OCI-LY7 (cell line): ENCODE data around the gene FCHSD2. TPM values are rescaled to one million over a fixed set of nuclear protein-coding genes. Genes with fewer than 3 reads are reported as not detected.

Experiments
- BruUV-seq: library from RNA; stranded (reverse); fragments of 400-500 nt; replicated peaks from 2 replicates; lab custom pipeline; 2021; lab: Mats Ljungman, UMichigan
- CTCF ChIA-PET: fragments of 300-600 bp; sonication (Branson Sonifier 250); formaldehyde crosslinking; loops from one replicate; lab custom pipeline; 2022; ENCODE audit warnings: antibody characterized with exemption; ENCODE audit not compliant: unreplicated experiment; lab: Charles Lee
- POLR2A ChIA-PET: fragments of 300-600 bp; sonication (Branson Sonifier 250); formaldehyde crosslinking; loops from one replicate; lab custom pipeline; 2022; ENCODE audit warnings: antibody characterized with exemption; lab: Charles Lee
- DNase-seq: peaks from one replicate; pipeline ENCODE4 v3.0.0-alpha.2; 2015; ENCODE audit warnings: low spot score
- H2AFZ ChIP-seq: fragments of 200-600 bp; sonication (generic), shearing (Covaris generic); 2 replicates; pipeline ENCODE4 v1.6.1; 2014; ENCODE audit warnings: mild to moderate bottlenecking, antibody characterized with exemption, low read length, moderate library complexity
- H3K27ac ChIP-seq: fragments of 200-600 bp; sonication (generic); 2 replicates; pipeline ENCODE4 v1.5.1; 2014; ENCODE audit warnings: mixed run types, low read depth, mild to moderate bottlenecking, moderate library complexity, low read length, inconsistent platforms; ENCODE audit not compliant: poor library complexity, severe bottlenecking
- H3K36me3 ChIP-seq: fragments of 200-600 bp; sonication (generic); 2 replicates; pipeline ENCODE4 v1.6.1; 2014; ENCODE audit warnings: mild to moderate bottlenecking, antibody characterized with exemption, low read length, moderate library complexity, mixed read lengths; ENCODE audit not compliant: insufficient read depth
- H3K4me1 ChIP-seq: fragments of 200-600 bp; sonication (generic); 2 replicates; pipeline ENCODE4 v1.5.1; 2014; ENCODE audit warnings: mild to moderate bottlenecking, low read length; ENCODE audit not compliant: insufficient read depth, poor library complexity, severe bottlenecking
- H3K4me2 ChIP-seq: fragments of 200-600 bp; sonication (generic); 2 replicates; pipeline ENCODE4 v1.6.1; 2014; ENCODE audit warnings: mild to moderate bottlenecking, low read length
- H3K4me3 ChIP-seq: fragments of 200-600 bp; sonication (generic); 2 replicates; pipeline ENCODE4 v1.5.1; 2014; ENCODE audit warnings: mild to moderate bottlenecking, low read depth, low read length; ENCODE audit not compliant: poor library complexity, severe bottlenecking
- H3K79me2 ChIP-seq: fragments of 200-600 bp; sonication (generic); 2 replicates; pipeline ENCODE4 v1.6.1; 2016; ENCODE audit warnings: low read depth, mild to moderate bottlenecking, low read length, moderate library complexity, mixed read lengths; ENCODE audit not compliant: insufficient read depth
- H3K9me2 ChIP-seq: fragments of 200-600 bp; sonication (generic); 2 replicates; pipeline ENCODE4 v1.6.1; 2016; ENCODE audit warnings: mild to moderate bottlenecking, low read length, mixed read lengths; ENCODE audit not compliant: insufficient read depth
- H3K9me3 ChIP-seq: fragments of 200-600 bp; sonication (generic); 2 replicates; pipeline ENCODE4 v1.6.1; 2014; ENCODE audit warnings: mild to moderate bottlenecking, mixed run types, low read length, mixed read lengths
- H4K20me1 ChIP-seq: fragments of 200-600 bp; sonication (generic); 2 replicates; pipeline ENCODE4 v1.6.1; 2014; ENCODE audit warnings: mild to moderate bottlenecking, antibody characterized with exemption, low read length, moderate library complexity, mixed read lengths; ENCODE audit not compliant: insufficient read depth
- EZH2phosphoT487 ChIP-seq: fragments of 200-600 bp; sonication (generic); IDR thresholded peaks from 2 replicates; pipeline ENCODE4 v1.6.1; 2018; ENCODE audit warnings: low read depth, borderline replicate concordance, mild to moderate bottlenecking, mixed run types, antibody characterized with exemption, low read length, moderate library complexity, mixed read lengths
- intact Hi-C: fragments of 100-400 bp; cut with micrococcal nuclease; formaldehyde crosslinking; loops from one replicate; pipeline ENCODE4 v1.10.0; 2022; ENCODE audit not compliant: unreplicated experiment
- total RNA-seq, 2 experiments: library from RNA; depleted of rRNA in 1 of 2; stranded (reverse); fragments of >200 nt in 1 of 2; shearing (Covaris generic) in 1 of 2; gene quantifications; 2 replicates each; pipeline ENCODE4 v1.2.3, GENCODE V29; 2014 to 2022
- TF ChIP-seq, protein P1 (sequence below): fragments of 200-600 bp; sonication (generic); conservative IDR thresholded peaks from 2 replicates; pipeline ENCODE4 v1.5.1; 2014; ENCODE audit warnings: mild to moderate bottlenecking, antibody characterized with exemption, low read length, moderate library complexity, mixed read lengths

FCHSD2 gene
- total RNA-seq, 2 experiments from 2014 or later: 39.0 to 147 TPM

DNA sequence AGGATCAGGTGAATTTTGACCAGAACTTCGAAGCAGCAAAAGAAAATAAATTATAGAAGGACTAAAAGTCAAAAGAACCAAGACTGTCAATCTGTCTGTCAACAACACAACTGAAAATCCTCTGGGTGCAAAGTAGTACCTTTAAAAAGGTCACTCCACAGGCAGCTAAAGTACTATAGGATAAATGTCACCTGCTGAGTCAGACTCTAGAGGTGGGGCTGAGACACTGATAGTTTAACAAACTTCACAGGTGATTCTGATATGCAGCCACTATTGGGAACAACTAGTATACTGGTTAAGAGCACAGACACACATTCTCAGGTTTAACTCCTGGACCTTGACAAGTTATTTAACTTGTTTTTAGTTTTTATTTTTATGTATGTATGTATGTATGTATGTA lies 107.3 kb downstream of the FCHSD2 start:
- DNase-seq: no peak

DNA sequence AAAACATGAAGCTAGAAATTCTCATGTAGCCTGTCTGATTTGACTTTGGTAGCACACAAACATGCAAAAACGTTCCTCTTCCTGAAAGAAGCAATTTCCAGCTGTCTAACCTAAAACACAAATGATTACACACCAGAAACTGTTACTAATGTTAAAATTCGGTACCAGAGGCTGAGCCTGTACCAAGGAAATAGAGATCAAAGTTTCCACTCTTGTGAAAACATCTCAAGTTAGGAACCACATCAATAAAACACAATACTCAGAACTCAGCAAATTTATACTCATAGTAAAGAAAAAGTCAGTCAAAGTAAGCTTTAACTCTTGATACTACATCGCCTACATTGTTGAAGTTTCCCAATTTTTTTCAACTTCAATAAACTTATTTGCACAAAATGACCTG lies 107.8 kb downstream of the FCHSD2 start:
- no peak overlapping the region for H3K4me2 ChIP-seq
- peaks cover 95% of the 10 kb centered on the region for H3K36me3 ChIP-seq
- no peaks in the 10 kb centered on the region for H3K4me1 ChIP-seq
- peaks cover 89% of the 10 kb centered on the region for H3K79me2 ChIP-seq
- no peak overlapping the region for H2AFZ ChIP-seq
- intact Hi-C loops: no loop called here
- no TSS peak for BruUV-seq
- ChIA-PET CTCF (no interaction called here), POLR2A (interaction anchor here (0.6 kb wide), 1 partner anchor 144 kb away, joined by 3 read pairs; no protein-coding TSS in a partner anchor)
- no peak overlapping the region for H3K4me3 ChIP-seq
- H4K20me1 ChIP-seq: no peaks in the 10 kb centered on the region
- H3K9me3 ChIP-seq: peaks cover 30% of the 10 kb centered on the region; the same call in 1 of the 2 replicates
- DNase-seq: no peak
- no peak overlapping the region for H3K27ac ChIP-seq
- no peak for TF ChIP-seq EZH2phosphoT487
- TF ChIP-seq, protein P1, sequence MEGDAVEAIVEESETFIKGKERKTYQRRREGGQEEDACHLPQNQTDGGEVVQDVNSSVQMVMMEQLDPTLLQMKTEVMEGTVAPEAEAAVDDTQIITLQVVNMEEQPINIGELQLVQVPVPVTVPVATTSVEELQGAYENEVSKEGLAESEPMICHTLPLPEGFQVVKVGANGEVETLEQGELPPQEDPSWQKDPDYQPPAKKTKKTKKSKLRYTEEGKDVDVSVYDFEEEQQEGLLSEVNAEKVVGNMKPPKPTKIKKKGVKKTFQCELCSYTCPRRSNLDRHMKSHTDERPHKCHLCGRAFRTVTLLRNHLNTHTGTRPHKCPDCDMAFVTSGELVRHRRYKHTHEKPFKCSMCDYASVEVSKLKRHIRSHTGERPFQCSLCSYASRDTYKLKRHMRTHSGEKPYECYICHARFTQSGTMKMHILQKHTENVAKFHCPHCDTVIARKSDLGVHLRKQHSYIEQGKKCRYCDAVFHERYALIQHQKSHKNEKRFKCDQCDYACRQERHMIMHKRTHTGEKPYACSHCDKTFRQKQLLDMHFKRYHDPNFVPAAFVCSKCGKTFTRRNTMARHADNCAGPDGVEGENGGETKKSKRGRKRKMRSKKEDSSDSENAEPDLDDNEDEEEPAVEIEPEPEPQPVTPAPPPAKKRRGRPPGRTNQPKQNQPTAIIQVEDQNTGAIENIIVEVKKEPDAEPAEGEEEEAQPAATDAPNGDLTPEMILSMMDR: no peak
- H3K9me2 ChIP-seq: no peaks in the 10 kb centered on the region

More for the DNA sequence above, 107.3 kb downstream of the FCHSD2 start:
- no peak overlapping the region for H3K4me2 ChIP-seq
- H3K79me2 ChIP-seq: peaks cover 89% of the 10 kb centered on the region
- H3K4me3 ChIP-seq: no peak overlapping the region
- peaks cover 25% of the 10 kb centered on the region; the same call in 1 of the 2 replicates for H3K9me3 ChIP-seq
- H3K9me2 ChIP-seq: no peaks in the 10 kb centered on the region
- H4K20me1 ChIP-seq: no peaks in the 10 kb centered on the region
- BruUV-seq: no TSS peak
- H3K27ac ChIP-seq: no peak overlapping the region
- ChIA-PET CTCF (no interaction called here), POLR2A (no interaction called here)
- no peaks in the 10 kb centered on the region for H3K4me1 ChIP-seq
- H3K36me3 ChIP-seq: peaks cover 95% of the 10 kb centered on the region
- no peak overlapping the region for H2AFZ ChIP-seq
- intact Hi-C loops: no loop called here
- TF ChIP-seq EZH2phosphoT487: no peak
- TF ChIP-seq, protein P1: no peak

DNA sequence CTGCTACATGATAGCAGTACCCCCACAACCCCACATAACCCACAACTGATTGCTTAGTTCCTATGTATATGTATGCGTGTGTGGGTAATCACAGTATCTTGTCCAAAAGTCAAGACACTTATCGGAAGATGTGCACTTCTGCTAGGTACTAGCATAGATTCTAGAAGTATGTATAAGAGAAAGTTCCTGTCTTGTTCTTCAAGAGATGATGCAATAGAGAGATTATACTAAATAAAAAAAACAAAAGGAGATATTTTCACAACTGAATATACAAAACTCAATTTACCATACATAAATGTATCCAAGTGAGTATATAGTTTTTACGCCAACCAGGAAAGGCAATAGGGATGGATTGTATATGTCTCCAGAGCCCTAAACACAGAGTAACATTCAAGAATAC lies 112.0 kb downstream of the FCHSD2 start:
- no peak overlapping the region for H3K4me2 ChIP-seq
- TF ChIP-seq EZH2phosphoT487: no peak
- TF ChIP-seq, protein P1: no peak
- BruUV-seq: TSS peak; percentile 2
- H3K36me3 ChIP-seq: peaks cover 95% of the 10 kb centered on the region
- H3K4me3 ChIP-seq: no peak overlapping the region
- peaks cover 84% of the 10 kb centered on the region for H3K79me2 ChIP-seq
- ChIA-PET POLR2A (no interaction called here), CTCF (no interaction called here)
- no peak overlapping the region for H2AFZ ChIP-seq
- H3K9me3 ChIP-seq: peaks cover 56% of the 10 kb centered on the region
- intact Hi-C loops: no loop called here
- no peaks in the 10 kb centered on the region for H3K9me2 ChIP-seq
- no peak for DNase-seq
- no peaks in the 10 kb centered on the region for H3K4me1 ChIP-seq
- no peak overlapping the region for H3K27ac ChIP-seq
- H4K20me1 ChIP-seq: no peaks in the 10 kb centered on the region
